GM19397 (cell line): ENCODE measurements around the gene HSPA14.
A peak's percentile ranks its signal among the peaks of the same experiment; 100 is the strongest.
"Not testable (repeated sequence)": the region's sequence is repeated elsewhere in the genome, so short reads cannot be mapped to it uniquely, and the experiment has no call there.

ENCODE experiments used
- ATAC-seq: cut with Tn5 transposase; IDR thresholded peaks from one replicate; pipeline ENCODE4 v1.9.1; 2021; ENCODE audit warnings: mild to moderate bottlenecking, moderate library complexity; ENCODE audit not compliant: unreplicated experiment

The HSPA14 gene

DNA sequence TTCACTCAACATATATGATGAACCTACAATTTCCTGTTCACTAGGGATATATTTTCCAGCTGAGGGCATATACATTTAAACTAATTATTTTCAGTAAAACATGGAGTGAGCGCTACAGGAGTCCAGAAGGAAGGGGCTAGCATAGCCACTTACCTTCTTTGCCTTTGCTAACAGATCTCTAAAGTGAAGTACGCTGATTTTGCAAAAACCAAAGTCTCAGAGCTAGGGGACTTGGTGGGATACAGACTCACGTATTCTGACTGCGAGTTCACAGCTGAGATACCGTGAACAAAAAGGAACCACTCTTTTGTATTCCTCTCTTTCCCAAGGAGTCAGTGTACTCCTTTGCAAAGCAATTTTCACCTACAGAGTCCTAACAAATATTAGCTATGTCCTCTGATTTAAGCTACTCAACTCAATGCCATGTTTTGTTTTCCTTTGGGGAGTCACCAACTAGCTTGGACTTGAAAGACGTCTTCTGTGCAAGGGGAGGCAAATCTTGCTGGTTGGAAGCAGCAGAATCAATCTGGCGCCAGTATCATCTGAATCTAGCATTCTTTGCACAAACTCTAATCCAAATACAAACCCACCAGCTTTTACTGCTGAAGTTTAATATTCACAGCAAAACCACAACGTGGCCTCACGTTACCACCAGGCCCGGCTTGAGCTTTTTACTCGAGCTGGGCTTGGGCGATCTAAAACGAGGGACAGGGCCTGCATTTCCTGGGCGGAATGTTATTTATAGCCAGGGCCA lies 926 bp upstream of the HSPA14 start:
- no peak for ATAC-seq

DNA sequence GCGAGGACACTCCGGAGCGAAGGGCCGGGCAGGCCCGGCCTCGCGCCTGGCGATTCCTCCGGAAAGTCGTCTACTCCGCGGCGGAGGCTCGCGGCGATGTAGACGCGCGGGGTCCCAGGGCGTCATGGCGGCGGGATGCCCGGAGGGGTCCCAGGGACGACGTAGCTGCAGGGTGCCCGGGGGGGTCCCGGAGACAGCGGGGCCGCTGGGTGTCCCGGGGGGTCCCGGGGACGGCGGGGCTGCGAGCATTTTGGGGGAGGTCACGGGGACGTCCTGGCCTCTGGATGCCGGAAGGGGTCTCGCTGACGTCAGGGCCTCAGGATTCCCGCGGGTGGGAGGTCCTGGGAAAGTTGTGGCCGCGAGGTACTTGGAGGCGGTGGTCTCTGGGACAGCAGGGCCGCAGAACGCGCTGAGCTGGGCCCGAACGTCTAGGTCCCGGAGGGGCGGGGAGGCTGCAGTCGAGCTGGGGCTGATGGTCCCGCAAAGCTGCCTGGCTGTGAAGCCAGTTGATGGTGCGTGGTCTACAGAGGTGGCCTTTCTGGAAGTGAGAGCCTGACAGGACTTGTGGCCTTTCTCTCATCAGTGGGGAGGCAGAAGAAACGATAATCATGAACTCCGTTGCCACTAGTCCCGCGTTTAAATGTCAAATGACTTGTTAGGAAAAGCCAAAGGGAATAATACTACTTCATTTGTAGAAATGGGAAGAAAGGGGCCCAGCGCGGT lies 637 bp downstream of the HSPA14 start:
- ATAC-seq, result peak; percentile 5

DNA sequence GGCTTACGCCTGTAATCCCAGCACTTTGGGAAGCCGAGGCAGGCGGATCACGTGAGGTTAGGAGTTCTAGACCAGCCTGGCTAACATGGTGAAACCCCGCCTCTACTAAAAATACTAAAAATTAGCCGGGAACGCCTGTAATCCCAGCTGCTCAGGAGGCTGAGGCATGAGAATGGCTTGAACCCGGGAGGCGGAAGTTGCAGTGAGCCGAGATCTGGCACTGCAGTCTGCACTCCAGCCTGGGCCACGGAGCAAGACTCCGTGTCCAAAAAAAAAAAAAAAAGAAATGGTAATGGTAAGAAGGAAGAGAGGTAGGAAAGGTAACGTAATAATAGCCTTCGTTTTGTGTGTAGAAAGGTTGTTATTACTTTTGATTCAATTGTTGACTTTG lies 1.2 kb downstream of the HSPA14 start:
- no peak for ATAC-seq

DNA sequence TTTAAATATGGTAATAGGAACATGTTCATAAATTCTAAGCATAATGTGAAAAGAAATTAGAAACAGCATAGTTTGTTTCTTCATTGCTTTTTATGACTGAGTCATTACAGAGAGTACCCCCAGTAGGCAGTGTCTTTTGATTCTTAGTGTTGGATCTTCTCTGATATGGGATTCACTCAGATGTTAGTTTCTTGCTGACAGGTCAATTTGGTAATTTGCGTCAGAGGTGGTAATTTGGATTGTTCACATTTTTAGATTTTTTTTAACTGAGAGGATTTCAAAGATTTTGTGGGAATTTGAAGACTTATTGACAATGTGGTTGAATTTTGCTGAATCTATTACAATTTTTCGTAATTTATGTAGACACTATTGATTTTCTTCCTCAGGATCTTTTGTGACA lies 2.1 kb downstream of the HSPA14 start:
- ATAC-seq, result no peak

DNA sequence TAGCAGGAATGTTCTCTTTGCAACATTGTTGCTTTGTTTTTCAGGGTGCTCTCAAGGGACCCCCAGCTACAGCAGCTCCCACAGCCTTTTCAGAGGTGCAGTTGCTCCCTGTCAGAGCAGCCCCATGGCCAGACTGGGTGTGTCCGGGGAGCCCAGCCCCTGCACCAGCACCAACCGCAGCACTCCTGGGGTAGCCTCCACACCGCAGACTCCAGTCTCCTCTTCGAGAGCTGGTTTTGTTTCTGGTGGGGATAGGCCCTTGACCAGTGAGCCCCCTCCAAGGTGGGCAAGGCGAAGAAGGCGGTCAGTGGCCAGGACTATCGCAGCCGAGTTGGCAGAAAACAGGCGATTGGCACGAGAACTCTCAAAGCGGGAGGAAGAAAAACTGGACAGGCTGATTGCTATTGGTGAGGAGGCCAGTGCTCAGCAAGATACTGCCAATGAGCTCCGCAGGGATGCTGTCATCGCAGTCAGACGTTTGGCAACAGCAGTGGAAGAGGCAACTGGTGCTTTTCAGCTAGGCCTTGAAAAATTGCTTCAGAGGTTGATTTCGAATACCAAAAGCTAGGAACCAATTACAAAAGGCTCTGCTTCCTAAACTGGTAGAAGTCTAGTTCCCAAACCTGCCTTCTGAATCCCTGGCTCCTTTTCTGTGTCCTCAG lies 5.4 kb downstream of the HSPA14 start:
- ATAC-seq, result no peak

DNA sequence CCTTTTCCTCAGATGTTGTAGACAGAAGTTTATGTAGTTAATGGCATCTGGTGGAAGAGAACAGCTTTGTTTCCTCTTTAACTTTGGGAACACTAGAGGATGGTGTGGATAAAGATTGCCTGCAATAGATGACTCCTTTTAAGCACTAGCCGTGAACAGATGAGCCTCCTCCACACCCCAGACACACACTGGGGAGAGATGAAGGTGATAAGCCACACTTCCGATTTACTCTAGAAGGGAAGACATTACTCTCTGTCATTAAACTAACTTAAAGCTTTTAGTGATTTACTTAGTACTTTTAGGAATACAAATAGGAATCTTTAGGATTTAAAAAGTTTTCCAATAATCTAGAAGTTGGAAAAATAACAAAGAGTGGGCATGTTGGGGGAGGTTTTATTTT lies 6.8 kb downstream of the HSPA14 start:
- ATAC-seq, result no peak

DNA sequence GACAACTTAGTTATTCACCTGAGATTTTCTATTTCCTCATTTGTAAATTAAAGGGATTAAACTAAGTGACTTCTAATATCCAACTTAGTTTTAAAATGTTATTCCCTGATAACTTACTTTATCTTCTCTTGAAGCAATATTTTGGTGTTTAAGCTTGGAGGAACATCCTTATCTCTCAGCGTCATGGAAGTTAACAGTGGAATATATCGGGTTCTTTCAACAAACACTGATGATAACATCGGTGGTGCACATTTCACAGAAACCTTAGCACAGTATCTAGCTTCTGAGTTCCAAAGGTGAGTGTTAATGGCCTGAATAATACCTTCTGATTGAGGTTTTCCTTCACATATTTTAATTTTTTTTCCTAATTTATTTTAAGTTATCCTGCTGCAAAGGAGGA lies 14.1 kb downstream of the HSPA14 start:
- no peak for ATAC-seq

DNA sequence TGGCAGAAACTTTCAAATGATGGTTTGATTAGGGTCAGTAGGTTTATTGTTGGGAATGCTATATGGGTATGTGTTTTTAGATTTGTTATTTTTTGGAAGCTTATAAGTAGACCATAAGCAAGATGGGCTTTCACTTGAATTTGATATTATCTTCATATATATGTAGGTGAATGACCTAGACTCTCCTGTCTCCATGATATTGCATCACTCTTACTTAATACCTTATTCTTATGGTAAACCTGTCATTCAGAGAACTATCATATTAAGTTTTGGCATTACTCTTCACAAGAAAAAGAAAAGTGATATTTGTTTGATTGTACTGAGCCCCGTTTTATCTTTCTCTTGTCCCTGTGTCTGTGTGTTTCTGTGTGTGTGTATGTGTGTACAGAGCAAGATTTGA lies 17.3 kb downstream of the HSPA14 start:
- no peak for ATAC-seq

DNA sequence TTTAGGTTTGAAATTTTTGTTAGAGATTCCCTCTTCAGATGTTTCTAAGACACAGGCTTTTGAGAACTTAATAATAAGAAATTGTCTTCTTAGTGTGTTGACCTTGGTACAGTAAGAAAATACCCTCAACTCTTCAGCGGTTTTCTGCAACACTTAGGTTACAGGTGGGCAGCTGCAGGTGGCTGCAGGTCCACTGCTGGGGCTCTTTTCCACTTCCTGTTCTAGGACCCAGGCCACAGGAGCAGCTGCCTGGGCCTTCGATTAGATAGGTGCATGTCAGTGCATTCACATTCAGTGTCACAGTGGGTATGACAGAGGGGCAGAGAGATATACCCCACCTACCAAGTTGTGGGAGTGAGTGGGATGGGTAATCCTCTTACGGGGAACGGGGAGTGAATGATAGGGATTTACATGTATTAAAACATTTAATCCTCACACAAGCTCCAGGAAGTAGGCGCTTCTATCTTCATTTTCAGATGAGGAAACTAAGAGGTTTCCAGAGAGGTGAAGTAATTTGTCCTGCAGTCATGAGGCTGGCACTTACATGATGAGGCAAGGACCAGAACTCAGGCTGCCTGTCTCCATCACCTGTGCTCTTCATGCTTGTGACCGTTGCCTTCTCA lies 20.3 kb downstream of the HSPA14 start:
- ATAC-seq, result no peak

DNA sequence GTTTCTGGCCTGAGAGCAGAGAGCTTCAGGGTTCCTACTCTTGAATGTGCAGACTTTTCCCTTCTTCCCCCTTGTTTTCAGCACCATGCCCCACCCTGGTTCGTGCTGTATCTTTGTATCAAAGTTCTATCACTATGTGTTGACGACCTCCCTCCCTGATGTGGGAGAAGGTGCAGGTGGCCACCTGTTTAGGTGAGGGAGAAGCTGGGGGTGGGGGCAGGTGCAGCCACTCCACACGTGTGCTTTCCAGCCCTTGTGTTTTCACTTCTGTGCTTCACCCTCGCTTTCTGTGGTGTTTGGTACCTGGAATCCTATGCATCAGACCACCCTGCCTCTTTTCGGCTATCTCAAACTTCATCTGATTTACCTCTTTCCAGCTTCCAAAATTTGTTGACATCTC lies 20.9 kb downstream of the HSPA14 start:
- ATAC-seq, result no peak

DNA sequence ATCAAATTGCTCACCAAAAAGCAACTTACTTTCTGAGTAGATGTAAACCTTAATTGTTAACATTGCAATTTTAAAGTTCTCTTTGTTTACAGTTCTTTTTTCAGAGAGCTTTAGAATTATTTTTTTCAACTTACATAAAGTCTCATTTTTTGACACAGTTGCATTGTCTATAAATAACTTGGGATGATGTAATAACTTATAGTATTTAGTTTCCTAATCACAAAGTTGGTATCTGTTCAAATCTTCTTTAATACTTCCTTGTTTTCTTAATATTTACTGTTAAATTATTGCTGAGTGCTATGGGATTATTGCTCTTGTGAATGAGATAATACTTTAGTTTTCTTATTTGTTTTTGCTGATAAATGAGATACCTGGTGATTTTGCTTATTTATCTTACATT lies 21.7 kb downstream of the HSPA14 start:
- no peak for ATAC-seq

DNA sequence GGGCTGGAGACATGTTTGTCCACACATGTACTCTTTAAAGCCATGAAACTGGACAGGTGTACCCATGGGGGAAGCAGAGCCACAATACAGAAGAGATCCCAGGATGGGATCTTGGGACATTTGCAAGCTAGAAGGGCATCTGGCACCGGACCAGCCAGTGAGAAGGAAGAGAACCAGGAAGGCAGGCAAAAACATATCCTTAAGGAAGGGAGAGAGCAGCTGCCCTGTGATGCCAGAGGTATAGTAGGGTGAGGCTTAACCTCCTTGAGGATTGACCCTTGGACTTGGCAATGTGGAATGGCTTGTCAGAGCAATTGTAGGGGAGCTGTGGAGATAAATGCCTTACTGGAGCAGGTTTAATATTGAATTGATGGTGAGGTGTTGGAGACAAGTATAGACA lies 22.7 kb downstream of the HSPA14 start:
- no peak for ATAC-seq

DNA sequence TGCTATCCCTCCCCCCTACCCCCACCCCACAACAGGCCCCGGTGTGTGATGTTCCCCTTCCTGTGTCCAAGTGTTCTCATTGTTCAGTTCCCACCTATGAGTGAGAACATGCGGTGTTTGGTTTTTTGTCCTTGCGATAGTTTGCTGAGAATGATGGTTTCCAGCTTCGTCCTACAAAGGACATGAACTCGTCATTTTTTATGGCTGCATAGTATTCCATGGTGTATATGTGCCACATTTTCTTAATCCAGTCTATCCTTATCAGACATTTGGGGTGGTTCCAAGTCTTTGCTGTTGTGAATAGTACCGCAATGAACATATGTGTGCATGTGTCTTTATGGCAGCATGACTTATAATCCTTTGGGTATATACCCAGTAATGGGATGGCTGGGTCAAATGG lies 26.4 kb downstream of the HSPA14 start:
- ATAC-seq, result not testable (repeated sequence)

DNA sequence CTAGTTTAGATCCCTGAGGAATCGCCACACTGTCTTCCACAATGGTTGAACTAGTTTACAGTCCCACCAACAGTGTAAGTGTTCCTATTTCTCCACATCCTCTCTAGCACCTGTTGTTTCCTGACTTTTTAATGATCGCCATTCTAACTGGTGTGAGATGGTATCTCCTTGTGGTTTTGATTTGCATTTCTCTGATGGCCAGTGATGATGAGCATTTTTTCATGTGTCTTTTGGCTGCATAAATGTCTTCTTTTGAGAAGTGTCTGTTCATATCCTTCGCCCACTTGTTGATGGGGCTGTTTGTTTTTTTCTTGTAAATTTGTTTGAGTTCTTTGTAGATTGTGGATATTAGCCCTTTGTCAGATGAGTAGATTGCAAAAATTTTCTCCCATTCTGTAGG lies 26.8 kb downstream of the HSPA14 start:
- not testable (repeated sequence) for ATAC-seq

DNA sequence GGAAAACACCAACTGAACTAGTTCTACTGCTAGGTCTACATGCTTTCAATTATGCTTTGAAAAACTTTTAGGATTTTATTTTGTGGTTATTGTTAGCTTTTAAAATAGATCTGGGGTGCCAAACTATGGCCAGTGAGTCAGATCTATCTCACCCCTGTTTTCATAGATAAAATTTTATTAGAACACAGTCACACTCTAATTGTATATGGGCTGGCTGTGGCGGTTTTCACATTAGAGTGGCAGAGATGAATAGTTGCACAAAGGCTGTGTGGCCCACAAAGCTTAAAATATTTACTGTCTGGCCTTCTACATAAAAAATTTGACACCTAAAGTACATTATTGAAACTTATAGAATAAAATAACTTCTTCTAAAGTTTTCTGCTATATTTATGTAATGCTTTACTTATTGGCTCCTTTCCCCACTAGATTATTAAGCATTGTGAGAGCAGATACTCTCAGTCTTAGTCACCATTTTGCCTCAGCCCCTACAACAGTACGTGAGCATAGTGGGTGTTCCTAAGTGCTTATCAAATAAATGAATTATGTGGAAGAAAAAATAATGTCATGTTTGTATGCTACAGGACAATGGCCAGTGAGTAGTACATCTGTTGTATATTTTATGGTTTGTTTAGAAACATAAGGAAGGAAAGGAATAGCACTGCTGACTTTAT lies 35.1 kb downstream of the HSPA14 start:
- no peak for ATAC-seq

DNA sequence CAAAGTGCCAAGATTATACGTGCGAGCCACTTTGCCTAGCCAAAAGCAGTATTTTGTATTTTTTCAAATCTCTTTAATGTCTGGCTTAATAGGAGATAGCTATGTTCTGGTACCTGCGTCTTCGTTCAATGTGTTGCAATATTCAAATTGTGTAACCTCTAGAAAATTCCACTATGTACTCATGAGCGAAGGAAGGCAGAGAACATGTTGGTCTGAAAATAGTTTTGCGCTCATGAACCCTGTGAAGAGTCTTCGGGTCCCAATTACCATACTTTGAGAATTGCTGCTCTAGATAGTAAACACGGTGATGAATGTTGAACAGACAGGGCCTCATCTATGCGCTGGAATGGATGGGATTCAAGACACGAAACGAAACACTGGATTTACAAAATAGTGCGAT lies 37.8 kb downstream of the HSPA14 start:
- ATAC-seq, result no peak

DNA sequence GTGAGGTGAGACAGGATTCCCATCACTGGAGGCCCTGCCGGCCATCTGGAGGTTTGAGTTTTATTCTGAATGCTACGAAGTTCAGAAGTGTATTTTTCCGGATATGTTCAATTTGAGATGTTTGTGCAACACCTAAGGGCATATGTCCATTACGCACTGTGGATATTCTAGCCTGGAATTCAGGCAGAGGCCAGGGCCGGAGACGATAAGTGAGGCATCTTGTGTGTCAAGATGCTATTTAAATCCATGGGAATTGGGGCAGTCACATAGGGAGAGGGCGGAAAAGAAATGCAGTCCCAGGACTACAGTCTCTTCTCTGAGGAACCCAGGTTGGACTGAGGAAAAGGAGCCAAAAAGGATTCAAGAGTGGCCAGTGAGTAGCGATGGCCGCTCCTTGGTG lies 38.7 kb downstream of the HSPA14 start:
- ATAC-seq, result no peak

DNA sequence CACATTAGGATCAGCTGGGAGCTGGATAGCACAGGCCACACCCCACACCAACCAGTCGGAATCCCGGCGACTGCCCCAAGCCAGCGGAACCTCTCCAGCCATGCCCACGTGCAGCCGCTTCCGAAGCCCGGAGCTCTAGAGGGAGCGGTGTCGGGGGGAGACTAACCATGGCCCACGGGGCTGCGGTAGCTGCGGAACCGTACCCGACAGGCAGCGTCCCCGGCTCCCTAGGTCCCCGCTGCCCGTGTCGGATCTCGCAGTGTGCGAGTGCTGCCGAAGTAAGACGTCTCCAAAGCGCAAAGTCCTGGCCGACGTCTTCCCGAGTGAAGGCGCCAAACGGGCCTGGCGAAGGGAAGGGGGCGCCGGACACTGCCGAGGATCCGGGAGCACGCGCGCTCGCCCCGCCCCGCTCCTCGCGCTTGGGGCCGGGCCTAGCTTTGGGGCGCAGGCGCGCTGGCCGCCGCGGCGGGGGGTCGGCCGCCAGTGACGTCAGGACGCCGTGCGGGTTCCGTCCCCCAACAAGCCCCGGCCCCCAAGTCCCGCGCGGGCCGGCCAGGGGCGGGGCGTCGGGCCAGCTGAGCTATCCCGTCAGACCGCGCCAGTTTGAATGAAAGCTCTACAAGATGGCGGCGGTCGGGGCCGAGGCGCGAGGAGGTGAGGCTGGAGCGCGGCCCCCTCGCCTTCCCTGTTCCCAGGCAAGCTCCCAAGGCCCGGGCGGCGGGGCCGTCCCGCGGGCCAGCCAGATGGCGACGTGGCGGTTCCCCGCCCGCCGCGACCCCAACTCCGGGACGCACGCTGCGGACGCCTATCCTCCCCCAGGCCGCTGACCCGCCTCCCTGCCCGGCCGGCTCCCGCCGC lies 40.4 kb downstream of the HSPA14 start, which contains the start of gene SUV39H2:
TSS of gene SUV39H2 (plus strand) at position 601 of the 858 bp plus-strand sequence. CDS start at position 624, 23 bp downstream.
- peak; percentile 94 for ATAC-seq

DNA sequence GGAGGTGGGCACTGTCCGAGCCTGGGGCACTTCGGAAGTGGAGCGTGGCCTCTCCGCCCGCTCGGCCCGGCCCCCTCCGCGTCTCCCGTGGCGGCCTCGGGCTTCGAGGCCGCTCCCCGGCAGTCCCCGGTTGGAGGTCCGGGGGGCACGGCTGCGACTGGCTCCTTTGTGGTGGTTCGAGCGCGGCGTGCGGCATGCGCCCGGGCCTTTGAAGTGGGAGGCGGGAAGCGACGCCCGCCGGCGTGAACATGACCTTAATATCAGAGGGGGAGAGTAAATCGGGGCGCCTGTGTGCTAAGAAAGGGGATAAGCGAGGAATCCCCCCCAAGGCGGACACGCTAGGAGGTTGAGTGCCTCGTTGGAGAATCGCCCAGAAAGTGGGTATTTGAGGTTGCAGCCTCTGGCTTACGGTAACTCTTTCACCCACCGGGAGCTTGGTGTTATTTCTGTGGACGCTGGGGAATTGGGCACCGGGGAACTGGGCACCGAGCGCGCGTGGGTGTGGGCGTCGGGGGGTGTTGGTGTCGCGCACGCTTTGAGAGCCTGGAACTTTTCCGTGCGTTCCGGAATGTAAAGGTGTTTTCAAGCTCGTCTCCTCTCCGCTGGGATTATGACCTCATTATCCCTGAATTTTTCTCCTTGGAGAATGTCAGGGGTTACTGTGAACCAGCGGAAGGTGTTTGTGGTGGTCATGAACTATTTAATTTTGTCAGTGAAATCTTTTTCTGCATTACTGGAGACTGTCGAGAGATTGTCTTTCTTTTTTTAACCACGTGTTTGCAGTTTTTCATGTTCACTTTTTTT lies 41.2 kb downstream of the HSPA14 start:
- ATAC-seq, result peak; percentile 26
